K562 (cell line): ENCODE data around the gene ARMC2. TPM values are rescaled to one million over a fixed set of nuclear protein-coding genes. Genes with fewer than 3 reads are reported as not detected.

Source experiments
- BACH1 ChIP-seq: fragments of 200-800 bp; sonication (Bioruptor generic); IDR thresholded peaks from 2 replicates; pipeline ENCODE4 v1.6.1; 2016; ENCODE audit warnings: missing genetic modification characterization, missing compliant biosample characterization
- CC2D1A ChIP-seq: fragments of 450-650 bp; IDR thresholded peaks from 2 replicates; pipeline ENCODE4 v1.6.1; 2017; ENCODE audit warnings: mild to moderate bottlenecking
- ETV5 ChIP-seq: sonication (generic); formaldehyde crosslinking; IDR thresholded peaks from 2 replicates; pipeline ENCODE4 v1.4.0; 2020; ENCODE audit warnings: low read depth, mild to moderate bottlenecking, missing genetic modification reagents
- MEF2D ChIP-seq: conservative IDR thresholded peaks from 2 replicates; pipeline ENCODE4 v1.6.1; 2016; ENCODE audit warnings: low read depth, missing genetic modification characterization, missing compliant biosample characterization
- NFYB ChIP-seq: IDR thresholded peaks from 2 replicates; pipeline ENCODE4 v1.6.1; 2011; ENCODE audit warnings: mild to moderate bottlenecking, moderate library complexity; ENCODE audit not compliant: insufficient read length; ENCODE audit errors: extremely low read depth
- RBM17 ChIP-seq: fragments of 200-400 bp; formaldehyde crosslinking; IDR thresholded peaks from 2 replicates; pipeline ENCODE4 v1.6.1; 2017; ENCODE audit warnings: low read depth, mild to moderate bottlenecking, low read length, borderline replicate concordance
- RFX7 ChIP-seq: fragments of 250-450 bp; sonication (Bioruptor Pico); IDR thresholded peaks from 2 replicates; pipeline ENCODE4 v1.5.1; 2021; ENCODE audit warnings: mild to moderate bottlenecking
- THAP12 ChIP-seq: fragments of 250-450 bp; sonication (Bioruptor Pico); IDR thresholded peaks from 2 replicates; pipeline ENCODE4 v1.9.0; 2021; ENCODE audit warnings: mild to moderate bottlenecking, inconsistent platforms
- TOE1 ChIP-seq, 2 experiments: fragments of 450-650 bp in 1 of 2; sonication (generic) in 1 of 2; formaldehyde crosslinking in 1 of 2; IDR thresholded peaks; 2 replicates each; pipeline versions ENCODE4 v1.7.1 to v1.8.0; 2016 to 2022; ENCODE audit warnings: borderline replicate concordance in 2 of 2, mild to moderate bottlenecking in 2 of 2, antibody characterized with exemption in 1 of 2, inconsistent platforms in 1 of 2, low read depth in 1 of 2, missing genetic modification reagents in 1 of 2, moderate library complexity in 1 of 2
- ZBTB12 ChIP-seq: fragments of 250-450 bp; sonication (Bioruptor Pico); IDR thresholded peaks from 2 replicates; pipeline ENCODE4 v1.4.0; 2020
- polyA plus RNA-seq, 8 experiments: library from polyadenylated mRNA; depleted of rRNA in 4 of 8; stranded (reverse) in 5 of 8; unstranded in 3 of 8; fragments of >200 nt; fragmentation: Nextera tagmentation in 2 of 8; fragmentation: Illumina TruSeq in 1 of 8; extraction: Ambion mirVana in 2 of 8; extraction: Trizol in 1 of 8; gene quantifications; 2 replicates each; pipeline versions ENCODE4 v1.2.1 to v1.2.3, GENCODE V29; 2011 to 2014; ENCODE audit warnings: inconsistent platforms in 1 of 8, missing spikeins in 1 of 8
- total RNA-seq, 7 experiments: library from RNA; depleted of rRNA in 6 of 7; stranded (reverse); fragments of >200 nt in 6 of 7; fragmentation: Illumina TruSeq in 2 of 7; extraction: Trizol in 2 of 7; gene quantifications; 2 replicates each; pipeline versions ENCODE4 v1.2.1 to v1.2.3, GENCODE V29; 2011 to 2021; ENCODE audit warnings: low replicate concordance in 1 of 7
- TF ChIP-seq, protein P1 (sequence below), 2 experiments: IDR thresholded peaks in 1 of 2; conservative IDR thresholded peaks in 1 of 2; 2 replicates each; pipeline ENCODE4 v1.6.1; 2016; ENCODE audit warnings: low read depth in 2 of 2, mild to moderate bottlenecking in 1 of 2, missing compliant biosample characterization in 1 of 2, missing genetic modification characterization in 1 of 2, moderate library complexity in 1 of 2
- TF ChIP-seq, protein P2 (sequence below): fragments of 450-650 bp; IDR thresholded peaks from 2 replicates; pipeline ENCODE4 v1.6.1; 2017; ENCODE audit warnings: antibody characterized with exemption, mild to moderate bottlenecking
- TF ChIP-seq, protein P3 (sequence below): fragments of 200-800 bp; sonication (Bioruptor generic); IDR thresholded peaks from 2 replicates; pipeline ENCODE4 v1.6.1; 2017; ENCODE audit warnings: missing genetic modification characterization, missing compliant biosample characterization

ARMC2 gene
- total and polyA plus RNA-seq, 9 of the 15 experiments (the other 6 are each of a cell fraction or from before 2014, with no cell fraction given): 0.14 to 3.0 (median 0.82) TPM

DNA sequence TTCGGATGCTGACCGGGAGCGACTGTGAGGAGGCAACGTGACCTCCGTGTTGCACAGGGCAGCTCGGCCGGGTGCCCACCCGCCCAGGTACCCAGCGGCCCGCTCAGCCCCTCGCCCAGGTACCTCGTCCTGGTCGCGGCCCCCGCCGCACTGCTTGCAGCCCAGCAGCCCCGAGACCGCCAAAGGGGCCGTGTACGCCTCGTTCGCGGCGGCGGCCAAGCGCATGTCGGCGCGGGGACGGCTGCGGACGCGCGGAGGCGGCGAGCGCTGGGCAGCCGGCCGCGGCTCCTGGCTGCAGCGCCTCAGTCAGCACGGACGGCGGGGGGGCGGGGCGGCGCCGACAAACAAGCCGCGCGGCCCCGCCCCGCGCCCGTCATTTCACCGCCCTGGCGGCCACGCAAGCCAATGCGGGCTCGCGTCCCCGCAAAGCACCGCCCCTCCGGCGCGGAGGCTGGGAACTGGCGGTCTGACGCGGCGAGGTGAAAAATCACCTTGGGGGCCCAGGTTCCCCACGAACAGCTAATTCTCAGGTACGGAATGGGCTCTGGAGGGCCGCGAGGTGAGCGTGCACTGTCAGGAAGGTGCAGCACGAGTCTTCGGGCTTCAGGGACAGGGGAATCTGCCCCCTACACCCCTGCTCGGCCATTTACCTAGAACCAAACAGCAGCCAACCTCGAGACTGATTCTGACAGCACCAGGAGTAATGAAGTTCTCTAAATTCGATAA is 161.2 kb downstream of the ARMC2 start (continued):
- TF ChIP-seq ZBTB12 (CRISPR knock-in tag): no peak
- TF ChIP-seq, protein P1, sequence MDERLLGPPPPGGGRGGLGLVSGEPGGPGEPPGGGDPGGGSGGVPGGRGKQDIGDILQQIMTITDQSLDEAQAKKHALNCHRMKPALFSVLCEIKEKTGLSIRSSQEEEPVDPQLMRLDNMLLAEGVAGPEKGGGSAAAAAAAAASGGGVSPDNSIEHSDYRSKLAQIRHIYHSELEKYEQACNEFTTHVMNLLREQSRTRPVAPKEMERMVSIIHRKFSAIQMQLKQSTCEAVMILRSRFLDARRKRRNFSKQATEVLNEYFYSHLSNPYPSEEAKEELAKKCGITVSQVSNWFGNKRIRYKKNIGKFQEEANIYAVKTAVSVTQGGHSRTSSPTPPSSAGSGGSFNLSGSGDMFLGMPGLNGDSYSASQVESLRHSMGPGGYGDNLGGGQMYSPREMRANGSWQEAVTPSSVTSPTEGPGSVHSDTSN (CRISPR knock-in tag; IDR thresholded peaks at IDR 0.05; ENCODE audit: low read depth): peak; percentile 96
- TF ChIP-seq, protein P1 (tag; conservative IDR thresholded peaks at IDR 0.05; ENCODE audit: low read depth): peak; percentile 91
- TF ChIP-seq BACH1 (tag): no peak
- peak; percentile 14; the same call in 1 of the 2 replicates for TF ChIP-seq THAP12 (CRISPR knock-in tag)
- TF ChIP-seq RBM17: no peak
- TF ChIP-seq ETV5 (CRISPR knock-in tag): 0 out of 2 replicates have a peak, but pooled peaks have one; percentile 49
- no peak for TF ChIP-seq CC2D1A
- TF ChIP-seq NFYB: peak; percentile 32
- TF ChIP-seq, protein P2, sequence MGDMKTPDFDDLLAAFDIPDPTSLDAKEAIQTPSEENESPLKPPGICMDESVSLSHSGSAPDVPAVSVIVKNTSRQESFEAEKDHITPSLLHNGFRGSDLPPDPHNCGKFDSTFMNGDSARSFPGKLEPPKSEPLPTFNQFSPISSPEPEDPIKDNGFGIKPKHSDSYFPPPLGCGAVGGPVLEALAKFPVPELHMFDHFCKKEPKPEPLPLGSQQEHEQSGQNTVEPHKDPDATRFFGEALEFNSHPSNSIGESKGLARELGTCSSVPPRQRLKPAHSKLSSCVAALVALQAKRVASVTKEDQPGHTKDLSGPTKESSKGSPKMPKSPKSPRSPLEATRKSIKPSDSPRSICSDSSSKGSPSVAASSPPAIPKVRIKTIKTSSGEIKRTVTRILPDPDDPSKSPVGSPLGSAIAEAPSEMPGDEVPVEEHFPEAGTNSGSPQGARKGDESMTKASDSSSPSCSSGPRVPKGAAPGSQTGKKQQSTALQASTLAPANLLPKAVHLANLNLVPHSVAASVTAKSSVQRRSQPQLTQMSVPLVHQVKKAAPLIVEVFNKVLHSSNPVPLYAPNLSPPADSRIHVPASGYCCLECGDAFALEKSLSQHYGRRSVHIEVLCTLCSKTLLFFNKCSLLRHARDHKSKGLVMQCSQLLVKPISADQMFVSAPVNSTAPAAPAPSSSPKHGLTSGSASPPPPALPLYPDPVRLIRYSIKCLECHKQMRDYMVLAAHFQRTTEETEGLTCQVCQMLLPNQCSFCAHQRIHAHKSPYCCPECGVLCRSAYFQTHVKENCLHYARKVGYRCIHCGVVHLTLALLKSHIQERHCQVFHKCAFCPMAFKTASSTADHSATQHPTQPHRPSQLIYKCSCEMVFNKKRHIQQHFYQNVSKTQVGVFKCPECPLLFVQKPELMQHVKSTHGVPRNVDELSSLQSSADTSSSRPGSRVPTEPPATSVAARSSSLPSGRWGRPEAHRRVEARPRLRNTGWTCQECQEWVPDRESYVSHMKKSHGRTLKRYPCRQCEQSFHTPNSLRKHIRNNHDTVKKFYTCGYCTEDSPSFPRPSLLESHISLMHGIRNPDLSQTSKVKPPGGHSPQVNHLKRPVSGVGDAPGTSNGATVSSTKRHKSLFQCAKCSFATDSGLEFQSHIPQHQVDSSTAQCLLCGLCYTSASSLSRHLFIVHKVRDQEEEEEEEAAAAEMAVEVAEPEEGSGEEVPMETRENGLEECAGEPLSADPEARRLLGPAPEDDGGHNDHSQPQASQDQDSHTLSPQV: peak; percentile 54; the same call in 1 of the 2 replicates
- no peak for TF ChIP-seq RFX7 (CRISPR knock-in tag)
- no peak for TF ChIP-seq TOE1 (IDR thresholded peaks at IDR 0.05; ENCODE audit: borderline replicate concordance)
- peak; percentile 93; the same call in 1 of the 2 replicates for TF ChIP-seq TOE1 (CRISPR knock-in tag; IDR thresholded peaks at IDR 0.05; ENCODE audit: borderline replicate concordance, low read depth)
- TF ChIP-seq, protein P3, sequence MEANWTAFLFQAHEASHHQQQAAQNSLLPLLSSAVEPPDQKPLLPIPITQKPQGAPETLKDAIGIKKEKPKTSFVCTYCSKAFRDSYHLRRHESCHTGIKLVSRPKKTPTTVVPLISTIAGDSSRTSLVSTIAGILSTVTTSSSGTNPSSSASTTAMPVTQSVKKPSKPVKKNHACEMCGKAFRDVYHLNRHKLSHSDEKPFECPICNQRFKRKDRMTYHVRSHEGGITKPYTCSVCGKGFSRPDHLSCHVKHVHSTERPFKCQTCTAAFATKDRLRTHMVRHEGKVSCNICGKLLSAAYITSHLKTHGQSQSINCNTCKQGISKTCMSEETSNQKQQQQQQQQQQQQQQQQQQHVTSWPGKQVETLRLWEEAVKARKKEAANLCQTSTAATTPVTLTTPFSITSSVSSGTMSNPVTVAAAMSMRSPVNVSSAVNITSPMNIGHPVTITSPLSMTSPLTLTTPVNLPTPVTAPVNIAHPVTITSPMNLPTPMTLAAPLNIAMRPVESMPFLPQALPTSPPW (CRISPR knock-in tag): peak; percentile 63
- no peak for TF ChIP-seq MEF2D
